ENCODE results near the gene ZNF565.
"Not testable (repeated sequence)": the region's sequence is repeated elsewhere in the genome, so short reads cannot be mapped to it uniquely, and the experiment has no call there.

ZNF565 gene

DNA sequence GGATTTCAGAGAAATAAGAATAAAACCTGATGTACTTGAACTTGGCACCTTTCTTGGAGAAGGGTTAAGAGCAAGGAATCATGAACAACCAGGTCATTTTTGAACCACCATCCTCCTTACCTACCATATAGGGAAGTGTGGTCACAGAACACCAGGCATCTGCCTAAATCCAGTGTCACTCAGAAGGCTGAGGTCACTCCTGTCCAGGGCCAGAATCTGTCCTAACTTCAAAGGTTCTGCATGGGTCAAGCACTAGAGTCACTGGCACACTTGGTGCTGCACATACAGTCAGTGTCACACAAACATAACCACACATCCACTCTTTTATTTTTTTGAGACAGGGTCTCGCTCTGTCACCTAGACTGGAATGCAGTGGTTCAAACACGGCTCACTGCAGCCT is 1.6 kb downstream of the ZNF565 start:
- DNase-seq (ENCODE audit: low read depth, low spot score): no peak

DNA sequence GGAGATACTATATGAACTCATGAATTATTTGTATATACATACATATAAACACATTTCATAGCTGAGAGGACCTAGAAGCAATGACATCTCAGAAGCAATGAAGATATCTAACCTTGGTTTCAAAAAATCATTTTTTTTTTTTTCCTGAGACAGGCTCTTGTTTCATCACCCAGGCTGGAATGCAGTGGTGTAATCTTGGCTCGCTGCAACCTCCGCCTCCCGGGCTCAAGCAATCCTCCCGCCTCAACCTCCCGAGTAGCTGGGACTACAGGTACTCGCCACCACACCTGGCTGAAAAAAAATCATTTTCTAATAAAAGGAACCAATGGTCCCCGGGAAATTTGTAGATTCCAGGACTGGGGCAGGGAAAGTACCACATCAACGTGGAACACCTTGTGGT is 4.0 kb downstream of the ZNF565 start:
- no peak for DNase-seq (ENCODE audit: low read depth, low spot score)

DNA sequence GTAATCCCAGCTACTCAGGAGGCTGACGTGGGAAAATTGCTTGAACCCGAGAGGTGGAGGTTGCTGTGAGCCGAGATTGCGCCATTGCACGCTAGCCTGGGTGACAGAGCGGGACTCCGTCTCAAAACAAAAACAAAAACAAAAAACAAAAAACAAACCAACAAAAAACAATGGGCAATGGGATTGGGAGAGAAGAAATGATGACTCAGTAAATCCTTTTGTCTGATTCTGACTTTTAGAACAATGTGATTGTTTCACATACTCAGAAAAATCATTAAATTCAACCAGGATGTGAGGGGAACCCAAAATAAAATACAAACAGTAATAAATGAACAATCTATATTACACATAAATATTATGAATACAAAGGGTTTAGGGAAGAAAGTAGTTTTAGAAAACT is 5.1 kb downstream of the ZNF565 start:
- no peak for DNase-seq (ENCODE audit: low read depth, low spot score)

DNA sequence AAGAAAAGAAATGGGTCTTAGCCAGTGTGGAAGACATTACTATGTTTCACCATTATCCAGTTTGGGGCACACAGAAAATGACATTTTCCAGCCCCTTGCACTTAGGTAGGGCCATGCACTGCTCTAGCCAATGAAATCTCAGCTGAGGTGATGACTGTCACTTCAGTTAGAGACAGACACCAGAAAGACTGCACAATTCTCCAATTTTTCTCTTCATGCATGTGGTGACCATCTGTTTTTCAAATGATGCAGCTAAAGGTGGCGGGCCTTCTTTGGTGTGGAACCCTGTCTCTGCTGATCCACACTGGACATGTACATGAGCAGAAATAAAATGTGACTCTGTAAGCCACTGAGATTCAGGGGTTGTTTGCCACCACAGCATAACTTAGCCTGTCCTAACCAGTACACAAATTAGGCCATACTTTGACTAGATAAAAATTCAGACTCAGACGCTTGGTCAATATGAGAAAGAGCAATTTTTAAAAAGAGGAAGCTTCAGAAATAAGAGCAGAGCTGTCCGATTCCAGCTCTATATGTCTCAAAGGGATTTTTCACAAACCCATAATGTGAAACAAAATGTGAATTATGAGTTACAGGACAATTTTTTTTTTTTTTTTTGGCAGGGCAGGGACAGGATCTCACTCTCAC is 6.7 kb downstream of the ZNF565 start:
- DNase-seq (ENCODE audit: low read depth, low spot score): no peak

DNA sequence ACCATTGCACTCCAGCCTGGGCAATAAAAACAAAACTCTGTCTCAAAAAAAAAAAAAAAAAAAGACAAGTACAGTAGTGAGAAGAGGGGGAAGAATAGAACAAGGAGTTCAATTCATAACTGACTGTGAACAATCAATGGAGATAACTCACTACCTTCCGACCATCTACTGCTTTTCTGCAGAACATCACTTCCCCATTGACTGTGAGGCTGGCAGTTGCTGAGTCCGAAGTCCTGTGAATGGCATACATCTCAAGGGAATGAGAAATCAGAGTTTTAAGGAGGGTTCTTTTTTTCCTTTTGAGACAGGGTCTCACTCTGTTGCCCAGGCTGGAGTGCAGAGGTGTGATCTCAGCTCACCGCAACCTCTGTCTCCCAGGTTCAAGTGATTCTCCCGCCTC is 11.2 kb downstream of the ZNF565 start:
- no peak for DNase-seq (ENCODE audit: low read depth, low spot score)

DNA sequence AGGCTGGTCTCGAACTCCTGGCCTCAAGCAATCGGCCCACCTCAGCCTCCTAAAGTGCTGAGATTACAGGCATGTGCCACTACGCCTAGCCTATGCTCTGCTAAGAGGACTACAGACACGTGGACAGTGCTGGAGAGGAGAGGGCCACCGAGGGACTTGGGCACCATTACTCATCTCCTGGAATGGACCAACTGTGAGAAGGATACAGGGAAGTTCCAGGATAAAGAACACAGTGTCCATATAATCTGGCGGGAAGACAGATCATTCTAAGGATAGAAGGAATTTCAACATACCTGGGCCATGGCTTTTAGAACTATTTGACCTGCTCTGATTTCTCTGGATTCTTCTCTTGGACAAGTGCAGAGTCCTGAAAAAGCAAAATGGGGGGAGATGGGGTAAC is 12.8 kb downstream of the ZNF565 start:
- no peak for DNase-seq (ENCODE audit: low read depth, low spot score)

DNA sequence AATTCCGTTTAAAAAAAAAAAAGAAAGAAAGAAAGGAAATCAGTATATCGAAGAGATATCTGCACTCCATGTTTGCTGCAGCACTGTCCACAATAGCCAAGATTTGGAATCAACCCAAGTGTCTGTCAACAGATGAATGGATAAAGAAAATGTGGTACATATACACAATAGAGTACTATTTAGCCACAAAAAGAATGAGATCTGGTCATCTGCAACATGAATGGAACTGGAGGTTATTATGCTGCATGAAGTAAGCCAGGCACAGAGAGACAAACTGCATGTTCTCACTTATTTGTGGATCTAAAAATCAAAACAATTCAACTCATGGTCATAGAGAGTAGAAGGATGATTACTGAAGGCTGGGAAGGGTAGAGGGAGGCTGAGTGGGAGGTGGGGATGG is 16.3 kb downstream of the ZNF565 start:
- no peak for DNase-seq (ENCODE audit: low read depth, low spot score)

DNA sequence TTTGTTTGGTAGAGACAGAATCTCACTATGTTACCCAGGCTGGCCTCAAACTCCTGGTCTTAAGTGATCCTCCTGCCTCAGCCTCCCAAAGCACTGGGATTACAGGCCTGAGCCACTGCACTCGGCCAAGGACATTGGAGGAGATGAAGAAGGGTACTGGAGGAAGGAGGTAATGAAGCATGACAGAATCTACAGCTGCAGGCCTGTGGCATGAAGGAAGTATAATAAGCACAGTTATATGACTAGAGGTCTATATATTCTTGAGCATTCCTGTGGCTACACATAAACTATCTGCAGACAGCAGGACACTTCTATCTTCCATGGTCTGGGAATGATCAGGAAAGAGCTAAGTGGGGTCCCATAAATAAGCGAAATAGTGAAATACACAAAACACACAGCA is 18.2 kb downstream of the ZNF565 start:
- DNase-seq (ENCODE audit: low read depth, low spot score): no peak

DNA sequence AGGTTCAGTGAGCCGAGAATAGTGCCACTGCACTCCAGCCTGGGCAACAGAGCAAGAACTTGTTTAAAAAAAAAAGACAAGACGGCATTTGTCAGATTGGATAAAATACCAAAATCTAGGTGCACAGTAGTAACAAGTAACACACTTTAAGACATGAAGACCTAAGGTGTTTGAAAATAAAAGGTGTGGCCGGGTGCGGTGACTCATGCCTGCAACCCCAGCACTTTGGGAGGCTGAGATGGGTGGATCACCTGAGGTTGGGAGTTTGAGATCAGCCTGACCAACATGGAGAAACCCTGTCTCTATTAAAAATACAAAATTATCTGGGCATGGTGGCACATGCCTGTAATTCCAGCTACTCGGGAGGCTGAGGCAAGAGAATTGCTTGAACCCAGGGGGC is 27.7 kb downstream of the ZNF565 start:
- DNase-seq (ENCODE audit: low read depth, low spot score): not testable (repeated sequence)

DNA sequence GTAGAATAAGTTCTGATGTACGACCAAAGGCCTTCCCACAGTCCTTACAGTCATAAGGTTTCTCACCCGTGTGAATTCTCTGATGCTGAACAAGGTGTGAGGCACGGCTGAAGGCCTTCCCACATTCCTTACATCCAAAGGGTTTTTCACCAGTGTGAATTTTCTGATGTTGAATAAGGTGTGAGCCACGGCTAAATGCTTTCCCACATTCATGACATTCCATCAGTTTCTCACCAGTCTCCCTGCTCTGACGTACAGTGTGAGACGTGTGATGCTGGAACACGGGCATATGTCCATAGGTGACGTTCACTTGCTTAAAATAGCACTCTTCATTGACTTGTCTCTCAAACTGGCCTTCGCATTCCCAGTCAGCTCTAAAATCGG is 31.2 kb downstream of the ZNF565 start:
- DNase-seq (ENCODE audit: low read depth, low spot score): peak; percentile 69

DNA sequence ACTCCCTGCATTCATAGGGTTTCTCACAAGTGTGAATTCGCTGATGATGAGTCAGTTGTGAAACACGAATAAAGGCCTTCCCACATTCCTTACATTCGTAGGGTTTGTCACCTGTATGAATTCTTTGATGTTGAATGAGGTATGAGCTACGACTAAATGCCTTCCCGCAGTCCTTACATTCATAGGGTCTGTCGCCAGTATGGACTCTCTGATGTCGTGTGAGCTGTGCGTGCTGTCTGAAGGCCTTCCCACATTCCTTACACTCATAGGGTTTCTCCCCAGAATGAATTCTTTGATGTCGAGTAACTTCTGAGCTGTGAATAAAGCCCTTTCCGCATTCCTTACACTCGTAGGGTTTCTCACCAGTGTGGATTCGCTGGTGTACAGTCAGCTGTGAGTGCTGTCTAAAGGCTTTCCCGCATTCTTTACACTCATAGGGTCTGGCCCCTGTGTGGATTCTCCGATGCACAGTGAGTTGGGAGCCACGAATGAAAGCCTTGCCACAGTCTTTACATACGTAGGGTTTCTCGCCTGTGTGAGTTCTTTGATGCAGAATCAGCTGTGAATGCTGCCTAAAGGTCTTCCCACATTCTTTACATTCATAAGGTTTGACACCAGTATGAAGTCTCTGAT is 31.7 kb downstream of the ZNF565 start:
- peak; percentile 78 for DNase-seq (ENCODE audit: low read depth, low spot score)

DNA sequence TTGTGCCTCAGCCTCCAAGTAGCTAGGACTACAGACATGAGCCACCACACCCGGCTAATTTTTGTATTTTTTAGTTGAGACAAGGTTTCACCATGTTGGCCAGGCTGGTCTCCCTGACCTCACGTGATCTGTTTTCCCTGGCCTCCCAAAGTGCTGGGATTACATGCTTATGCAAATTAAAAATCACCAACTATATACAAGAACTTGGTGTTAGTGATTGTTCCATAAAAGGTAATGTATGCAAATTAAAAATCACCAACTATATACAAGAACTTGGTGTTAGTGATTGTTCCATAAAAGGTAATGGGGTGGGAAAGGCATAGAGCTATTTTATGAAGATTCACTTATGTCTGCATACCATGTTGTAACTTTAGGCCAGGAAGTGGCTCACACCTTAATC is 35.4 kb downstream of the ZNF565 start:
- DNase-seq (ENCODE audit: low read depth, low spot score): not testable (repeated sequence)

DNA sequence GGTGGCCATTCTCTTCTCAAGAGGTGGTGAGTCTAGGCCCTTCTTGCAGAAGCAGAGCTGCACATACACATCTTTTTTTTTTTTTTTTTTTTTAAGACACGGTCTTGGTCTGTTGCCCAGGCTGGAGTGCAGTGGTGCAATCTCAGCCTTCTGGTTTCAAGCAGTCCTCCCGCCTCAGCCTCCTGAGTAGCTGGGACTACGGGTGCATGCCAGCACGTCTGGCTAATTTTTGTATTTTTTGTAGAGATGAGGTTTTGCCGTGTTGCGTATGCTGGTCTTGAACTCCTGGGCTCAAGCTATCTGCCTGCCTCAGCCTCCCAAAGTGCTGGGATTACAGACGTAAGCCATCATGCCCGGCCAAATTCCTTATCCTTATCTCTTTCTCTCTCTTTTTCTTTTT is 40.6 kb downstream of the ZNF565 start:
- not testable (repeated sequence) for DNase-seq (ENCODE audit: low read depth, low spot score)

DNA sequence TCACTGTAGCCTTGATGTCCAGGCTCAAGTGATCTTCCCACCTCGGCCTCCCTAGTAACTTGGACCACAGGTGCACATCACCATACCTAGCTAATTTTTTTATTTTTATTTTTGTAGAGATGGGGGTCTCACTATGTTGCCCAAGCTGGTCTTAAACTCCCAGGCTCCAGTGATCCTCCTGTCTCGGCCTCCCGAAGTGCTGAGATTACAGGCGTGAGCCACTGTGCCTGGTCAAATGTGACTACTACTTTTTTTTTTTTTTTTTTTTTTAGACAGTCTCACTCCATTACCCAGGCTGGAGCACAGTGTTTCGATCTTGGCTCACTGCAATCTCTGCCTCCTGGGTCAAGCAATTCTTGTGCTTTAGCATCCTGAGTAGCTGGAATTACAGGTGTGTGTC is 41.6 kb downstream of the ZNF565 start:
- no peak for DNase-seq (ENCODE audit: low read depth, low spot score)

DNA sequence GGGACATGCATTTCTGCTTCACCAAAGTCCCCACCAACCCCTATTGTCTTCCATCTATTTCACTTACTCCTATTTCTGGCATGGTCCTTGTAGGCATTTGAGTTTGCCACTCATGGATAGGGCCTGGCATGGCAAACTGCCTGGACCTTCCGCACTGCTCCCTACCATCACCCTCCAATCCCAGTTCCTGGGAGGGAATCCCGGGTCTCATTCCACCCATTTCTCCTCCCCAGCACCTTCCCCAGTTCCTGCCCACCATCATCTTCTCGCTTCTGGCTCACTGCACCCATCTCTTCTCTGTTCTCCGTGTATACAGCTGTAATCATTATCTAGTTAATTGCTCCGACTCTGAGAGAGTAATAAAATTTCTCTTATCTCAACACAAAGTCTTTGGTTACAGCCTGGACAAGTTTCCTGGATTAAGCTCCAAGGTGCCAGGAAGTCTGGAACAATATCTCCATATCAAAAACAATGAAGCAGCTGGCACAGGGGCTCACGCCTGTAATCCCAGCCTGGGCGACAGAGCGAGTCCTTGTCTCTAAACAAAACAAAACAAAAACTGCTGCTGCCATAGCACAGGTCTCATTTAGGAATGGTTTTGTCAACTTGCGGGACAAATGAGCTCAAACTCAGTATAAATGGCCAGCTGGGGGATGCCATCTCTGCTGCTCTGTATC is 45.2 kb downstream of the ZNF565 start:
- DNase-seq (ENCODE audit: low read depth, low spot score): peak; percentile 23

DNA sequence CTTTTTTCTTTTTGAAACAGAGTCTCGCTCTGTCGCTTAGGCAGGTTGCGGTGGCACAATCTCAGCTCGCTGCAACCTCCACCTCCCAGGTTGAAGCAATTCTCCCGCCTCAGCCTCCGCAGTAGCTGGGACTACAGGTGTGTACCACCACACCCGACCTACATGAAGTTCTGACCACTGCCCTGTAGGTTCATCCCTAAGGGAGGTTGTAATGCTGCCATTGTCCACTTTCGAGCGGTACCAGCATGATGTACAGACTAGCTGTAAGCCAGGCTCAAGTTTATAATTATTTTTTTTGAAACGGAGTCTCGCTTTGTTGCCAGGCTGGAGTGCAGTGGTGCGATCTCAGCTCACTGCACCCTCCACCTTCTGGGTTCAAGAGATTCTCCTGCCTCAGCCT is 50.7 kb downstream of the ZNF565 start:
- DNase-seq (ENCODE audit: low read depth, low spot score): no peak

DNA sequence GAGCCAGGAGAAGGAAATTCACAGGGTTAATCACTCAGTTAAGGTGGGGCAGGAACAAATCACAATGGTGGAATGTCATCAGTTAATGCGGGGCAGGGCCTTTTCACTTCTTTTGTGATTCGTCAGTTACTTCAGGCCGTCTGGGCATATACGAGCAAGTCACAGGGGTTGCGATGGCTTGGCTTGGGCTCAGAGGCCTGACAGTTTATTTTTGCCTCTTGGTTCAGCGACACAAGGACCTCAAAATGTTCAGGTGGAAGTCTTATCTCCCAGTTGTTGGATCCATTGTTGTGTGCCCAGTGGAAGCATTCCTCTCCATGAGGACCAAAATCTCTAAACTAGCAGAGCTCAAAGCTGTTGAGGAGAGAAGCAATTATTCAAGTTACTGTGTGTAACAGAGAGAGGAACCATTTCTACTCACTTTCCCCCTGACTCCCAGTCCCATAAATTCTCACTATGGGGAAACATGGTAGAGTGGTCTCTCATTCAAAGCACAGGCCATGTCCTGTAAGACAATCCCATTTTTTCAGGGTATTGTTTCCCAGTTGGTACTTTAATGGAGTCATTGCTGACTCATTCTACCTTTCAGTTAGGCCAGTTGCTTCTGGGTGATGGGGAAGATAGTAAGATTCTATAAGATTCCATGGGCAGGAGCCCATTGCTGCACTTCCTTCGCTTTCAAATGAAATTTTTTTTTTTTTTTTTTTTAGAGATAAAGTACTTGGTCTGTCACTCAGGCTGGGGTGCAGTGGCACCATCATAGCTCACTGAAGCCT is 53.5 kb downstream of the ZNF565 start:
- no peak for DNase-seq (ENCODE audit: low read depth, low spot score)

DNA sequence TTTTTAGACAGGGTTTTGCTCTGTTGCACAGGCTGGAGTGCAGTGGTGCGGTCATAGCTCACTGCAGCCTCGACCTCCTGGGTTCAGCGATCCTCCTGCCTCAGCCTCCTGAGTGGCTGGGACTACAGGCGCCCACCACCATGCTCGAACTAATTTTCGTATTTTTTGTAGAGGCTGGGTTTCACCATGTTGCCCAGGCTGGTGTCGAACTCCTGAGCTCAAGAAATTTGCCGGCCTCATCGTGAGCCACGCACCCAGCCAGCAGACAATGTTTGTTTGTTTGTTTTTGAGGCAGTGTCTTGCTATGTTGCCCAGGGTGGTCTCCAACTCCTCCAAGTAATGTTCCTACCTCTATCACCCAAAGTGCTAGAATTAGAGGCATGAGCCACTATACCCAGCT is 61.3 kb downstream of the ZNF565 start:
- DNase-seq (ENCODE audit: low read depth, low spot score): no peak

DNA sequence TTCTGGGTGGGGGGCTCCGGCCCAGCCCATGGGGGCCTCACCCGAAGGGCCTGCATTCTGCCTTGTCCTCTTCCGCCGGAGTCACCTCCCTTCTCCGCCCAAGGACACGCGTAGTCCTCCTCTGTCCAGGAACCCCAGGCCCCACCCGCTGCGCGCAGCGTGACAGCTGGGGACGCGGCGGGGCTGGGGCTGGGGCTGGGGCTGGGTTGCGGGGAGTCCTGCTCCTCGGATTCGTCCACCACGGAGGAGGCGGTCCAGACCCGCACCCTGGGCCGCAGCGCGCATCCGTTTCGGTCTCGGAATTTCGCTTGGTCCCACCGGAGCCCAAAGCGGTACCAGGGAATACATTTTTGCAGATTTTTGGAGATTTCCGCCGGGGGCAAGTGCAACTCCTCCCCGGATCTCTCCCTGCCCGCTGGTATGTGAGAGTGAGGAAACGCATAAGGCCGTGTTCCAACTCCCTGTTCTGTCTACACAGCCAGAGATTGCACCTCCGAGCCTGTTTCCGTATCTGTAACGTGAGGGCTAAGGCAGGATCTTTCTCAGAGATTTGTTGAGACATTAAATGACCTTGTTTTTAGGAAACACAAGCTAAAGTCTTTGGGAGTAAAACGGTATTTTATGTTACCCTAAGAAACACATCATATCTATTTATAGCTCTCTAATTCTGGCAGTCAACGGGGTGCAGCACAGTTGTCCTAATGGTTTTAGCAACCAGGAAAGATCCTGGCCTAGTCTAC is 61.9 kb downstream of the ZNF565 start, which contains the start of gene COX7A1:
Gene COX7A1, minus strand, starts transcription at position 96 of the 740 bp plus-strand sequence. Its CDS starts 40 bp downstream, at position 56.
- DNase-seq (ENCODE audit: low read depth, low spot score): no peak

DNA sequence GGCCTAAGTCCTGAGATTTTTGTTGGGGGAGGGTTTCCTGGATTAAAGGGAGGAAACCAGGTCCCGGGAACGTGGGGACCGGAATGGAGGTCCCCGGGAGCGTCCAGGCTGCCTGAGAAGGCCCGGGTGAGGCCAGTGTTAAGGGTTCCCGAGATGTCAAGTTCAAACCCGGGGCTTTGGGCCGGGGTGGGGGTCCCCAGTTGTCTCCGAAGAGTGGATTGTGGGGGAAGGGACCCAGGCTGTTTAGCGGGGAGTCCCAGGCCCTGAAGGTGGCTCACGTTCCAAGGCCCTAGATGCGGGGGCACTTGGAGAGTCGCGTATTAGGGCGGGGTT is 62.5 kb downstream of the ZNF565 start:
- no peak for DNase-seq (ENCODE audit: low read depth, low spot score)

DNA sequence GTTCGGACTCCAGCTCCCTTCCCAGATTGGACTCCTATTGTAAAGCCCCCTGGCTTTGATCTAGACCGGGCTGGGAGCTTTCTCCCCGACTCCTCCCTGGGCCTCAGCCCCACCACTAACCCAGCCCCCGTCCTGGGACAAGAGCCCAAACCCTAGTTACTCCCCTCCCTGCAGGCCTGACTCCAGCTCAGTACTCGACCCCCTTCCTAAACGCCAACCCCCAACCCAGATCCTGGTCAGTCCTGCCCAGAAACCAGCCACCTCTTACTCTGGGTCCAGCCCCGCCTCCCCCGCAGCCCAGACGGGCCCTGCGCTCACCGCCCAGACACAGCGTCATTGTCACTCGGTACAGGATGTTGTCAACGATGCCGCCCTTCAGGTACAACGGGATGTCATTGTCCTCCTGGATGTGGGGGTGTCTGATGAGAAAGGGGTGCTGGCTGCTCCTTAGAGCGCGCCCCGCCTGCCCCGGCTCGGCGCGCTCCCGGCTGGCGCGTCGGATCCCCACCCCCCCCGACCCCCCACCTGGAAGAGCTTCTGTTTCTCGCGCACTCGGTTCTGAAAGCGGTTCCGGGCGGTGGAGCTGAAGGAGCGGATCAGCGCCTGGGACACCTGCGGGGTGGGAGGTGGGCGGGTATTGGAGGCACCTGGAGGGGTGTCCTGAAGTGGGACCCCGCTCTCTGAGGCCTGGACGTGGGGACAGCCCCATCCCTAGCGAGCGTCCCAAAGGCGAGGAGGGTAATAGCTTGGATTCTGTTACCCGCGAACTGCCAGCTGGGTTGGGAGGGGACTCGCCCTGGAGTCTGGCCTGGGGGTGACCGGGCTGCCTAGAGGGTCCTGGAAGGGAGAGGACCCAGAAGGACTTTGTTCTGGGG is 63.1 kb downstream of the ZNF565 start:
- peak; percentile 66 for DNase-seq (ENCODE audit: low read depth, low spot score)

Data from ELF-1 (cell line).